HCT116 (cell line): ENCODE results near the gene C9orf78.

Source experiments
- JUND ChIP-seq: IDR thresholded peaks from 2 replicates; pipeline ENCODE4 v1.6.1; 2012
- POLR2A ChIP-seq: IDR thresholded peaks from 2 replicates; pipeline ENCODE4 v1.7.0; 2011; ENCODE audit warnings: borderline replicate concordance; ENCODE audit not compliant: insufficient read depth, insufficient read length; ENCODE audit errors: extremely low read depth
- RAD21 ChIP-seq: IDR thresholded peaks from 2 replicates; pipeline ENCODE4 v1.6.1; 2012; ENCODE audit warnings: low read depth, mild to moderate bottlenecking
- SIN3A ChIP-seq: IDR thresholded peaks from 2 replicates; pipeline ENCODE4 v1.6.1; 2012; ENCODE audit warnings: low read depth
- SP1 ChIP-seq: IDR thresholded peaks from 2 replicates; pipeline ENCODE4 v1.6.1; 2012; ENCODE audit warnings: low read depth
- ZFX ChIP-seq: fragments of 450-650 bp; IDR thresholded peaks from 2 replicates; pipeline ENCODE4 v1.6.1; 2017
- TF ChIP-seq, protein P1 (sequence below), 3 experiments: fragments of 200-600 bp in 1 of 3; sonication (generic) in 1 of 3; IDR thresholded peaks in 2 of 3; conservative IDR thresholded peaks in 1 of 3; 2 replicates each; pipeline ENCODE4 v1.5.1; 2012 to 2017; ENCODE audit warnings: low read depth in 2 of 3, low read length in 2 of 3, antibody characterized with exemption in 1 of 3, borderline replicate concordance in 1 of 3, control low read depth in 1 of 3, mild to moderate bottlenecking in 1 of 3, mixed read lengths in 1 of 3, mixed run types in 1 of 3, moderate library complexity in 1 of 3; ENCODE audit not compliant: insufficient read depth in 1 of 3
- TF ChIP-seq, protein P2 (sequence below): IDR thresholded peaks from 2 replicates; pipeline ENCODE4 v1.6.1; 2012

DNA sequence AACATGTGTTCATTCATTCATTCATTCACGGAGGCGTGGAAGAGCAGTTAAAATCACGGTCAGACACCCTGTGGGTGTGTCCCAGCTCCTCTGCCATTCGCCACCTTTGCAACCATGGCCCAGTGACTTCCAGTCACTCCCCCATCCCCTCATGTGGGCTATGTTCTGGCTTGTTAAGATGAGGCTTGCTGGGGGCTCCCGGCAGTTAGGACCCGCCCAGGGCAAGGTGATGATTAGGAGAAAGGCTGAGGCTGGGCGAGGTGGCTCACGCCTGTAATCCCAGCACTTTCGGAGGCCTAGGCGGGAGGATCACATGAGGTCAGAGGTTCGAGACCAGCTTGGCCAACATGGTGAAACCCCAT is 57.3 kb downstream of the C9orf78 start:
- TF ChIP-seq POLR2A (no peak), RAD21 (no peak), SP1 (no peak), JUND (no peak), ZFX (no peak), SIN3A (no peak)
- TF ChIP-seq, protein P1, sequence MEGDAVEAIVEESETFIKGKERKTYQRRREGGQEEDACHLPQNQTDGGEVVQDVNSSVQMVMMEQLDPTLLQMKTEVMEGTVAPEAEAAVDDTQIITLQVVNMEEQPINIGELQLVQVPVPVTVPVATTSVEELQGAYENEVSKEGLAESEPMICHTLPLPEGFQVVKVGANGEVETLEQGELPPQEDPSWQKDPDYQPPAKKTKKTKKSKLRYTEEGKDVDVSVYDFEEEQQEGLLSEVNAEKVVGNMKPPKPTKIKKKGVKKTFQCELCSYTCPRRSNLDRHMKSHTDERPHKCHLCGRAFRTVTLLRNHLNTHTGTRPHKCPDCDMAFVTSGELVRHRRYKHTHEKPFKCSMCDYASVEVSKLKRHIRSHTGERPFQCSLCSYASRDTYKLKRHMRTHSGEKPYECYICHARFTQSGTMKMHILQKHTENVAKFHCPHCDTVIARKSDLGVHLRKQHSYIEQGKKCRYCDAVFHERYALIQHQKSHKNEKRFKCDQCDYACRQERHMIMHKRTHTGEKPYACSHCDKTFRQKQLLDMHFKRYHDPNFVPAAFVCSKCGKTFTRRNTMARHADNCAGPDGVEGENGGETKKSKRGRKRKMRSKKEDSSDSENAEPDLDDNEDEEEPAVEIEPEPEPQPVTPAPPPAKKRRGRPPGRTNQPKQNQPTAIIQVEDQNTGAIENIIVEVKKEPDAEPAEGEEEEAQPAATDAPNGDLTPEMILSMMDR (IDR thresholded peaks at IDR 0.05 in 2 of 3, conservative IDR thresholded peaks at IDR 0.05 in 1 of 3; ENCODE audit: borderline replicate concordance in 1 of 3, insufficient read depth in 1 of 3, low read depth in 2 of 3, low read length in 2 of 3), result no peak
- TF ChIP-seq, protein P2, sequence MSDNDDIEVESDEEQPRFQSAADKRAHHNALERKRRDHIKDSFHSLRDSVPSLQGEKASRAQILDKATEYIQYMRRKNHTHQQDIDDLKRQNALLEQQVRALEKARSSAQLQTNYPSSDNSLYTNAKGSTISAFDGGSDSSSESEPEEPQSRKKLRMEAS, result no peak
